Glutamatergic neuron (in vitro differentiated cells): ENCODE data around the gene CTNND2. TPM values are rescaled to one million over a fixed set of nuclear protein-coding genes. Genes with fewer than 3 reads are reported as not detected.

Source experiments
- DNase-seq: peaks from one replicate; pipeline ENCODE4 v3.0.0; 2022
- H3K27ac Mint-ChIP-seq: one replicate; pipeline ENCODE4 v1.8.0; 2020; ENCODE audit warnings: mild to moderate bottlenecking, mixed read lengths, inconsistent platforms; ENCODE audit not compliant: unreplicated experiment
- H3K27me3 Mint-ChIP-seq: one replicate; pipeline ENCODE4 v1.8.0; 2020; ENCODE audit warnings: mild to moderate bottlenecking, moderate library complexity, mixed read lengths, inconsistent platforms; ENCODE audit not compliant: unreplicated experiment
- H3K36me3 Mint-ChIP-seq: one replicate; pipeline ENCODE4 v1.8.0; 2020; ENCODE audit warnings: mild to moderate bottlenecking, mixed read lengths, inconsistent platforms; ENCODE audit not compliant: unreplicated experiment
- H3K4me1 Mint-ChIP-seq: one replicate; pipeline ENCODE4 v1.8.0; 2020; ENCODE audit warnings: mild to moderate bottlenecking, low read depth, mixed read lengths, inconsistent platforms; ENCODE audit not compliant: unreplicated experiment
- H3K4me3 Mint-ChIP-seq: one replicate; pipeline ENCODE4 v1.8.0; 2020; ENCODE audit warnings: mild to moderate bottlenecking, mixed read lengths, inconsistent platforms; ENCODE audit not compliant: unreplicated experiment
- H3K9me3 Mint-ChIP-seq: one replicate; pipeline ENCODE4 v1.8.0; 2020; ENCODE audit warnings: mild to moderate bottlenecking, moderate library complexity, mixed read lengths, inconsistent platforms; ENCODE audit not compliant: unreplicated experiment
- CTCF ChIP-seq: fragments of 200-600 bp; sonication (generic); IDR thresholded peaks from one replicate; pipeline ENCODE4 v1.5.0; 2021; ENCODE audit not compliant: partially characterized antibody, unreplicated experiment
- total RNA-seq: library from RNA; stranded (reverse); fragmentation: NEBNext Ultra II Directional; extraction: Animal tissue kit (Norgen Biotek cat#: 25700); gene quantifications from one replicate; pipeline ENCODE4 v1.2.1, GENCODE V29; 2021; ENCODE audit not compliant: unreplicated experiment

Gene CTNND2
- total RNA-seq, 1 donor from 2014 or later, result 134 TPM

DNA sequence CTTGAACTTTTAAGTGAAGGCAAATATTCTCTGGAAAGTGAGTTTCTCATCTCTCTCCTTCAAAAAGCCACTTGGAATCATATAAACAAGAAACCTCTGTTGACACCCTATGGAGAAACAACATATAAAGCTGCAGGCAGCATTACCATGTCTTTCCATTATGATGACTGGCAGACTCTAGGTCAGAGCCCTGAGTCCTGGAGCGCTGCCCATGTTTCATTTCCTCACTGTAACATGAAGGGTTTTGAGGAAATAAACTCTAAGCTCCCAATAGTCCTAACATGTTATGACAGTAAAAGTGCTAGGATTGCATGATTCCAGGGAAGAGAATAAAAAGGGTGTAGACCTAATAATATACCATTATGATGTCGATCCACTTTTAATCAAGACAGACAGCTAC lies 220.6 kb downstream of the CTNND2 start:
- Mint-ChIP-seq H3K36me3 (no peaks in the 10 kb centered on the region), H3K9me3 (peaks cover 2% of the 10 kb centered on the region)
- no peak for DNase-seq

GRCh38 chr5:11681796-11682195 lies 222.4 kb downstream of the CTNND2 start:
- Mint-ChIP-seq H3K4me3 (no peak overlapping the region), H3K4me1 (no peaks in the 10 kb centered on the region), H3K27ac (no peak overlapping the region), H3K36me3 (no peaks in the 10 kb centered on the region), H3K9me3 (peaks cover 2% of the 10 kb centered on the region), H3K27me3 (no peaks in the 10 kb centered on the region)
- DNase-seq, result no peak
- no peak for TF ChIP-seq CTCF

More for the DNA sequence above, 220.6 kb downstream of the CTNND2 start:
- no peaks in the 10 kb centered on the region for H3K27me3 Mint-ChIP-seq
- H3K4me3 Mint-ChIP-seq, result no peak overlapping the region
- no peak for TF ChIP-seq CTCF
- H3K4me1 Mint-ChIP-seq, result no peaks in the 10 kb centered on the region
- H3K27ac Mint-ChIP-seq, result no peak overlapping the region

DNA sequence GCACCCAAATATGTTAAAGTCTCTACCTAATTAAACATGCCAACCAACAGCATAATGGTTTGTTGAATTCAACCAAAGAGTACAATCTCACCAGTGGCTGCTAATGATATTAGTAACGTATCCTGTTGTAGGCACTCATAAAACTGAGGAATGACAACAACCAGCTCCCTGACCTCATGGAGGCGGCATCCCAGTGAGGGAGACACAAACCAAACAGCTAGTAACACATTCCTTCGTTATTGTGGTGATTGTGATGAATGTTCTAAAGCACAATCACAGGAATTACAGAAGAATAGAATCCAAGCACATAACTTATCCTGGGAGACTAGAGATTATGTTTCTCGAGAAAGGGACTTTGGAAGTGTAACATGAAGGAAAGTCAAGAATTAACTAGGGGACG lies 224.6 kb downstream of the CTNND2 start:
- no peak overlapping the region for H3K27ac Mint-ChIP-seq
- peaks cover 2% of the 10 kb centered on the region for H3K9me3 Mint-ChIP-seq

DNA sequence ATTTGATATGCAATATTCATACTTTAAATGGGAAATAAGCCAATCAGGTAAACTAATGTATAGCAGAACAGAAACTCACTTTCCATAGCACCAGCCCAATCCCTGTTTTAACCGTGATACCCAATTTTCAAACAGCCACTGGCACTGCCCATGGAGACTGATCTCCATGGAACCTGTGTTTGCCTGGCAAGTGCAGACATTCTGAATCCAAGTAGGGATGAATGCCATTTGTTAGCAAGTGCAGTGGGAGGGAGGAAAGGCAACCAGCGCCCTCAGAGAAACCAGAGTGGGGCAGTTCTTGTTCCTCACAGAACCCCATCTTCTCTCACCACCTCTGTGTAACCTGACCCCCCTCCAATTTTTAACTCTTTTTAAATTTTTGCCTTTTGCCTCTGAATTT lies 229.1 kb downstream of the CTNND2 start:
- Mint-ChIP-seq H3K27me3 (no peaks in the 10 kb centered on the region), H3K4me1 (no peaks in the 10 kb centered on the region), H3K9me3 (peaks cover 2% of the 10 kb centered on the region), H3K36me3 (peaks cover 6% of the 10 kb centered on the region), H3K4me3 (no peak overlapping the region), H3K27ac (no peak overlapping the region)
- TF ChIP-seq CTCF, result no peak
- DNase-seq, result no peak

More for the DNA sequence above, 224.6 kb downstream of the CTNND2 start:
- H3K4me3 Mint-ChIP-seq, result no peak overlapping the region
- no peak for TF ChIP-seq CTCF
- no peaks in the 10 kb centered on the region for H3K4me1 Mint-ChIP-seq
- no peaks in the 10 kb centered on the region for H3K36me3 Mint-ChIP-seq
- no peaks in the 10 kb centered on the region for H3K27me3 Mint-ChIP-seq
- no peak for DNase-seq

GRCh38 chr5:11672385-11673085 lies 231.7 kb downstream of the CTNND2 start:
- H3K27ac Mint-ChIP-seq, result no peak overlapping the region
- peaks cover 6% of the 10 kb centered on the region for H3K36me3 Mint-ChIP-seq
- TF ChIP-seq CTCF, result no peak
- no peak overlapping the region for H3K4me3 Mint-ChIP-seq
- peaks cover 2% of the 10 kb centered on the region for H3K27me3 Mint-ChIP-seq
- H3K4me1 Mint-ChIP-seq, result no peaks in the 10 kb centered on the region
- H3K9me3 Mint-ChIP-seq, result no peaks in the 10 kb centered on the region
- DNase-seq, result no peak
